Cardiac muscle cell (in vitro differentiated cells and primary cell): ENCODE measurements around the gene TGFBR3. TPM values are rescaled to one million over a fixed set of nuclear protein-coding genes. Genes with fewer than 3 reads are reported as not detected.

Source experiments
- DNase-seq, 2 donors: peaks; one replicate each; pipeline versions ENCODE4 v3.0.0 to v3.0.0-alpha.2; 2010 to 2017; ENCODE audit warnings: low read depth in 1 of 2, low spot score in 1 of 2
- H3K27ac ChIP-seq: fragments of 200-600 bp; sonication (generic); 2 replicates; pipeline ENCODE4 v1.5.1; 2016
- H3K27me3 ChIP-seq: fragments of 200-600 bp; sonication (generic); 2 replicates; pipeline ENCODE4 v1.6.0; 2016; ENCODE audit warnings: control low read depth
- H3K36me3 ChIP-seq: fragments of 200-600 bp; sonication (generic); 2 replicates; pipeline ENCODE4 v1.5.1; 2016; ENCODE audit warnings: control low read depth
- H3K4me1 ChIP-seq: fragments of 200-600 bp; sonication (generic); 2 replicates; pipeline ENCODE4 v1.8.1; 2017; ENCODE audit warnings: low read depth, mild to moderate bottlenecking, mixed run types
- H3K4me3 ChIP-seq: fragments of 200-600 bp; sonication (generic); 2 replicates; pipeline ENCODE4 v1.5.1; 2016; ENCODE audit warnings: mild to moderate bottlenecking
- H3K9me3 ChIP-seq: fragments of 200-600 bp; sonication (generic); 2 replicates; pipeline ENCODE4 v1.5.1; 2017; ENCODE audit warnings: low read depth, mild to moderate bottlenecking, control low read depth
- polyA plus RNA-seq: library from polyadenylated mRNA; unstranded; fragments of >200 nt; fragmentation: Nextera tagmentation; extraction: Ambion mirVana; gene quantifications from 2 replicates; pipeline ENCODE4 v1.2.1, GENCODE V29; 2016
- total RNA-seq: library from RNA; depleted of rRNA; stranded (reverse); fragments of >200 nt; gene quantifications from 2 replicates; pipeline ENCODE4 v1.2.3, GENCODE V29; 2016
- TF ChIP-seq, protein P1 (sequence below): IDR thresholded peaks from 2 replicates; pipeline ENCODE4 v1.5.1; 2012; ENCODE audit warnings: low read depth, mild to moderate bottlenecking, low read length

TGFBR3 gene
- total and polyA plus RNA-seq, 2 experiments from 2014 or later: 10.3 to 11.8 TPM

GRCh38 chr1:91724644-91725043, 161.3 kb downstream of the TGFBR3 start:
- H3K4me1 ChIP-seq: no peaks in the 10 kb centered on the region
- no peak overlapping the region for H3K4me3 ChIP-seq
- no peak overlapping the region for H3K27ac ChIP-seq
- no peak for DNase-seq
- no peaks in the 10 kb centered on the region for H3K27me3 ChIP-seq
- TF ChIP-seq, protein P1, sequence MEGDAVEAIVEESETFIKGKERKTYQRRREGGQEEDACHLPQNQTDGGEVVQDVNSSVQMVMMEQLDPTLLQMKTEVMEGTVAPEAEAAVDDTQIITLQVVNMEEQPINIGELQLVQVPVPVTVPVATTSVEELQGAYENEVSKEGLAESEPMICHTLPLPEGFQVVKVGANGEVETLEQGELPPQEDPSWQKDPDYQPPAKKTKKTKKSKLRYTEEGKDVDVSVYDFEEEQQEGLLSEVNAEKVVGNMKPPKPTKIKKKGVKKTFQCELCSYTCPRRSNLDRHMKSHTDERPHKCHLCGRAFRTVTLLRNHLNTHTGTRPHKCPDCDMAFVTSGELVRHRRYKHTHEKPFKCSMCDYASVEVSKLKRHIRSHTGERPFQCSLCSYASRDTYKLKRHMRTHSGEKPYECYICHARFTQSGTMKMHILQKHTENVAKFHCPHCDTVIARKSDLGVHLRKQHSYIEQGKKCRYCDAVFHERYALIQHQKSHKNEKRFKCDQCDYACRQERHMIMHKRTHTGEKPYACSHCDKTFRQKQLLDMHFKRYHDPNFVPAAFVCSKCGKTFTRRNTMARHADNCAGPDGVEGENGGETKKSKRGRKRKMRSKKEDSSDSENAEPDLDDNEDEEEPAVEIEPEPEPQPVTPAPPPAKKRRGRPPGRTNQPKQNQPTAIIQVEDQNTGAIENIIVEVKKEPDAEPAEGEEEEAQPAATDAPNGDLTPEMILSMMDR: no peak
- no peaks in the 10 kb centered on the region for H3K36me3 ChIP-seq
- no peaks in the 10 kb centered on the region for H3K9me3 ChIP-seq

GRCh38 chr1:91724231-91724630, 161.7 kb downstream of the TGFBR3 start:
- no peaks in the 10 kb centered on the region for H3K4me1 ChIP-seq
- TF ChIP-seq, protein P1: no peak
- no peaks in the 10 kb centered on the region for H3K9me3 ChIP-seq
- no peaks in the 10 kb centered on the region for H3K27me3 ChIP-seq
- H3K4me3 ChIP-seq: no peak overlapping the region
- no peak overlapping the region for H3K27ac ChIP-seq
- no peaks in the 10 kb centered on the region for H3K36me3 ChIP-seq
- no peak for DNase-seq

DNA sequence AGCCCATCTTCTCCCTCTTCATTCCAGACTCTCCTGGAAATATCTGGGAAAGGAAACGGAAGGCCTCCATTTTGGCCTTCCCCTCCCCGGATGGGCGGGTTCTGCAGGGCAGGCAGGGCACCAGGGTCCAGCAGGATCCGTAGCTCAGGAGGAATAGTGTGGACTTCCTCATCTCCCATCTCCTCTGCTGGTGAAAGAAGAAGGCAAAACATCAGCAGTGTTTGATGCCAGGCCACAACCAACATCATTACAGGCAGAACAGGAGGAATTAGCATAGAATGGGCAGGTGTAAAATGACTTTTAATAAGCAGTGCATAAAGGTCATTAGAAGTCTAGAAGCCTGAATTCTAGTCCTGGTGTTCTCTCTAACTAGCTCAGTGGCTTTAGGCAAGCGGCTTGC, 165.9 kb downstream of the TGFBR3 start:
- no peaks in the 10 kb centered on the region for H3K36me3 ChIP-seq
- TF ChIP-seq, protein P1: no peak
- no peaks in the 10 kb centered on the region for H3K27me3 ChIP-seq
- no peak overlapping the region for H3K4me3 ChIP-seq
- H3K4me1 ChIP-seq: no peaks in the 10 kb centered on the region
- no peak overlapping the region for H3K27ac ChIP-seq
- no peak for DNase-seq
- H3K9me3 ChIP-seq: no peaks in the 10 kb centered on the region

- Histone ChIP-seq H3K4me1 (no peaks in the 10 kb centered on the region), H3K36me3 (no peaks in the 10 kb centered on the region), H3K4me3 (no peak overlapping the region), H3K27me3 (no peaks in the 10 kb centered on the region), H3K9me3 (no peaks in the 10 kb centered on the region), H3K27ac (no peak overlapping the region)
- no peak for DNase-seq
- TF ChIP-seq, protein P1: no peak
These were observed 167.1 kb downstream of the TGFBR3 start for GRCh38 chr1:91718877-91719276.

GRCh38 chr1:91718368-91718767, 167.6 kb downstream of the TGFBR3 start:
- Histone ChIP-seq H3K4me3 (no peak overlapping the region), H3K4me1 (peaks cover 4% of the 10 kb centered on the region), H3K27ac (no peak overlapping the region), H3K36me3 (no peaks in the 10 kb centered on the region), H3K27me3 (no peaks in the 10 kb centered on the region), H3K9me3 (no peaks in the 10 kb centered on the region)
- no peak for DNase-seq
- TF ChIP-seq, protein P1: no peak

DNA sequence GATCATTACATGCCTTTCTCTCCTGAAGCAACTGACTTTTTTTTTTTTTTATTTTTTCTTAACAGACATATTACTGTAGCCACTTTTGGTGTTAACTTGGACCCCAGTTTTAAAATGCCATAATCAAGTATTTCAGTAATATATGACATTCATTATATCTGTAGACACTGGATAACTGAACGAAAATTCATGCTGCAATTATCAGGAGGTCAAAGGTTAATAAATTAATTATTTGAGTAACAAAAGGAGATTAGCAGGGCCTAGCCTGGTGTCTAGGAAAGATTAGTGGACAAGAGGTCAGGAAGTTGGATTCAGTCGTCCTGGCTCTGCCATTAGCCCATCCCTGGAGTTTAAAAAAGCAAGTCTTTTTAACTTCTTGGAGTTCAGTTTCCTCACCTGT, 168.1 kb downstream of the TGFBR3 start:
- no peaks in the 10 kb centered on the region for H3K27me3 ChIP-seq
- H3K4me3 ChIP-seq: no peak overlapping the region
- peaks cover 10% of the 10 kb centered on the region for H3K4me1 ChIP-seq
- DNase-seq: no peak
- no peak overlapping the region for H3K27ac ChIP-seq
- TF ChIP-seq, protein P1: no peak
- no peaks in the 10 kb centered on the region for H3K36me3 ChIP-seq
- H3K9me3 ChIP-seq: no peaks in the 10 kb centered on the region
